Measurements from ENCODE around the gene PLA1A. TPM values are rescaled to one million over a fixed set of nuclear protein-coding genes. Genes with fewer than 3 reads are reported as not detected.
"Not testable (repeated sequence)": the region's sequence is repeated elsewhere in the genome, so short reads cannot be mapped to it uniquely, and the experiment has no call there.

Gene PLA1A
- total RNA-seq, 1 donor from 2014 or later = not detected

DNA sequence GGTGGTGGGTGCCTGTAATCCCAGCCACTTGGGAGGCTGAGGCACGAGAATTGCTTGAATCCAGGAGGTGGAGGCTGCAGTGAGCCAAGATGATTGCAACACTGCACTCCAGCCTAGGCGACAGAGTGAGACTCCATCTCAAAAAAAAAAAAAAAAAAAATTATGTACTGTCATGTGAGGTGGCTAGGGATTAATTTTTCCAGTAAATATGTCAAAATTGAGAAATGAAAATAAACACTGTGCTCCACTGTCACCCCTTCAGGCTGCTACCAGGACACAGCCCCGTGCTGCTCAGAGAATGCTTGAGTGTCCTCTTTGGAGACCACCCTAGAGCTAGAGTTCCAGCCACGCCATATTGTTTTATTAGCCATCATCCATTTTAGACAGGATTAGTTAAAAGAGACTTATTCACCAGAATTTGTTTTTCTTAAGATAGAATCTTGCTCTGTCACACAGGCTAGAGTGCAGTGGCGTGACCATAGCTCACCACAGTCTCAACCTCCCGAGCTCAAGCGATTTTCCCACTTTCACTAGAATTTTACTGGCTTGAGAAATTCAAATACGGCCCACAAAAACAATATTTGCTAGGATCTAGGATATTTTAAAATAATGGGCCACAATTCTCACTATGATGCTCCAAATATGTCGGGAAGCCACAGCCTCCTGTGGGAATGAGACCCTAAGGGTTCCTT lies 38.9 kb upstream of the PLA1A start:
- Mint-ChIP-seq H3K4me1 (peaks cover 4% of the 10 kb centered on the region), H3K27me3 (ENCODE audit: low read depth) (no peaks in the 10 kb centered on the region), H3K9me3 (peaks cover 2% of the 10 kb centered on the region), H3K27ac (ENCODE audit: unreplicated experiment) (no peak overlapping the region), H3K36me3 (ENCODE audit: low read depth) (no peaks in the 10 kb centered on the region), H3K4me3 (no peak overlapping the region)
- TF ChIP-seq, protein P1, sequence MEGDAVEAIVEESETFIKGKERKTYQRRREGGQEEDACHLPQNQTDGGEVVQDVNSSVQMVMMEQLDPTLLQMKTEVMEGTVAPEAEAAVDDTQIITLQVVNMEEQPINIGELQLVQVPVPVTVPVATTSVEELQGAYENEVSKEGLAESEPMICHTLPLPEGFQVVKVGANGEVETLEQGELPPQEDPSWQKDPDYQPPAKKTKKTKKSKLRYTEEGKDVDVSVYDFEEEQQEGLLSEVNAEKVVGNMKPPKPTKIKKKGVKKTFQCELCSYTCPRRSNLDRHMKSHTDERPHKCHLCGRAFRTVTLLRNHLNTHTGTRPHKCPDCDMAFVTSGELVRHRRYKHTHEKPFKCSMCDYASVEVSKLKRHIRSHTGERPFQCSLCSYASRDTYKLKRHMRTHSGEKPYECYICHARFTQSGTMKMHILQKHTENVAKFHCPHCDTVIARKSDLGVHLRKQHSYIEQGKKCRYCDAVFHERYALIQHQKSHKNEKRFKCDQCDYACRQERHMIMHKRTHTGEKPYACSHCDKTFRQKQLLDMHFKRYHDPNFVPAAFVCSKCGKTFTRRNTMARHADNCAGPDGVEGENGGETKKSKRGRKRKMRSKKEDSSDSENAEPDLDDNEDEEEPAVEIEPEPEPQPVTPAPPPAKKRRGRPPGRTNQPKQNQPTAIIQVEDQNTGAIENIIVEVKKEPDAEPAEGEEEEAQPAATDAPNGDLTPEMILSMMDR (conservative IDR thresholded peaks at IDR 0.05) = no peak
- no peak for DNase-seq (ENCODE audit: low read depth, low spot score)

DNA sequence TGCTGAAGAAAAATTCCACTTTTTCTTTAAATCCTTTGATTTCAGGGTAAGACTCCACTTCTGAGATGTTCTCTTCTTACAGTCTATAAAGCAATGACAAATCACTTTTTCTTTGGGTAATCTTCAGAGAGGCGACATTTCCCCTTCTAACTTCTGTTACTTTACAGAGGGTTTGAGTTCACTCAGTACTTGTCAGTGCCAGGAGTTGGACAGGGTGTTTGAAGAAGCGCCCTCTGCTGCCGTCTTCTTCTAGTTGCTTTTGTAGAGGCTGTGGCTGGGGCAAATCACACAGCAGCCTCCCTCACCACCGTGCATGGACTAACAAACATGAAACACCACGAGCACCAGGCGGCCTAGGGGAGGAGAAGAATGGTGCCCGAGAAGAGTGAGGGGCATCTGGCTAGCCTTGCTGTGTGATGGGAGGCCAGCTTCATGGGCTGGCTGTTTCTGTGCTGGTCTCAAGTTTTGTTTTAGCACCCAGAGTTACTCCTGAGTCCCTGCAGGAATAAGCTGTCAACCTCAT lies 38.2 kb upstream of the PLA1A start, which contains the start of gene CD80:
CD80 (minus strand) TSS at position 174 of the 523 bp plus-strand sequence. CDS start 1,886 bp downstream, outside the sequence.
- H3K4me1 Mint-ChIP-seq = peaks cover 4% of the 10 kb centered on the region
- TF ChIP-seq, protein P1 (conservative IDR thresholded peaks at IDR 0.05) = peak; percentile 47
- peaks cover 2% of the 10 kb centered on the region for H3K9me3 Mint-ChIP-seq
- no peak within 1 kb of the TSS for H3K4me3 Mint-ChIP-seq
- no peaks in the 10 kb centered on the region for H3K36me3 Mint-ChIP-seq (ENCODE audit: low read depth)
- no peak within 1 kb of the TSS for H3K27ac Mint-ChIP-seq (ENCODE audit: unreplicated experiment)
- H3K27me3 Mint-ChIP-seq (ENCODE audit: low read depth) = no peaks in the 10 kb centered on the region
- DNase-seq (ENCODE audit: low read depth, low spot score) = peak; percentile 14

DNA sequence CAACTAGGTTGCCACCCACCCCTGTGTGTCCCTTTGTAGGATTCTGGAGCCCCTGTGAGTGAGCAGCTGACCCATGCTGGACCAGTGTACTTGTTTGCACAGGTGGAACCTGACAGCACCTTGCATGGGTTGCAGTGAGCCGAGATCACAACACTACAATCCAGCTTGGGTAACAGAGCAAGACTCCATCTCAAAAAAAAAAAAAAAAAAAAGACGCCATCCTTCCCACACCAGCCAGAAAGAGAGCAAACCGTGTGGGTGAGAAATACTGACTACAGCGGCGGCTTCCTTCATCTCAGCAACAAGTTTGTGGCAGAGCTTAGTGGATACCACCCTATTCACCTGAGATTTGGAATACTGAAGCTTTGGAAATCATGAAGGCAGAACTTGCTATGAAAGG lies 37.5 kb upstream of the PLA1A start:
- no peak for DNase-seq (ENCODE audit: low read depth, low spot score)
- Mint-ChIP-seq H3K27me3 (ENCODE audit: low read depth) (no peaks in the 10 kb centered on the region), H3K27ac (ENCODE audit: unreplicated experiment) (no peak overlapping the region), H3K36me3 (ENCODE audit: low read depth) (no peaks in the 10 kb centered on the region), H3K4me1 (peaks cover 4% of the 10 kb centered on the region), H3K4me3 (no peak overlapping the region), H3K9me3 (peaks cover 2% of the 10 kb centered on the region)
- TF ChIP-seq, protein P1 (conservative IDR thresholded peaks at IDR 0.05) = no peak

DNA sequence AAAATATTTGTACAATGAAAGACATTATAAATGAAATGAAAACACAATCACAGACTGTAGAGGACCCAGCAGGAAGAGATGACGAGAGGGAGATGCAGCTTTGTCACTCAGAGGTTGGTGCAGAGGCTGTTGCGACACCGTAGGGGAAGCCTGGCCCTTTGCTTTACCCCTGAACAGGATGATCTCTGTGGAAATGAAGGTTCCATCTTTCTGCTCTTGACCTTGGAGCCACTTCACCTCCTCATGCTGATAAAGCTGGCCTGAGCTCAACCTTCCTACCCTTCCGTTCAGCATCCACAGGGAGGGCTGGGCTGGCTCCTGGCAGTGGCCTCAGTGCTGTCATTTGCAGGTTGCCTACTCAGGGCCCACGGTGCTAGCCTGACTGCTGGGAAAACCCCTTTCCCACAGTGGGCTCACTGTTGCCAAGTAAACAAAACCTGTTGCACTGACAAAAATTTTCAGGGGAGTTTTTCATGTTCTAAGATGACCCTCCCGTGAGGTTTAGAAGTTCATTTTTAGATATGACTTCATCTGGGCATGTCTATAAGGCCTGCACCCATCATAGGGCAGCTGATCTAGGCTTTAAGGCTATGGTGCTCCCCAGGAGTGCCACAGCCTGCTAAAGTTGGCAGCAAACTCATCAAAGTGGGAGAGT lies 35.3 kb upstream of the PLA1A start:
- Mint-ChIP-seq H3K4me3 (no peak overlapping the region), H3K9me3 (peaks cover 2% of the 10 kb centered on the region), H3K36me3 (ENCODE audit: low read depth) (no peaks in the 10 kb centered on the region), H3K27ac (ENCODE audit: unreplicated experiment) (no peak overlapping the region), H3K4me1 (peaks cover 4% of the 10 kb centered on the region), H3K27me3 (ENCODE audit: low read depth) (peaks cover 5% of the 10 kb centered on the region)
- no peak for DNase-seq (ENCODE audit: low read depth, low spot score)
- TF ChIP-seq, protein P1 (conservative IDR thresholded peaks at IDR 0.05) = no peak

DNA sequence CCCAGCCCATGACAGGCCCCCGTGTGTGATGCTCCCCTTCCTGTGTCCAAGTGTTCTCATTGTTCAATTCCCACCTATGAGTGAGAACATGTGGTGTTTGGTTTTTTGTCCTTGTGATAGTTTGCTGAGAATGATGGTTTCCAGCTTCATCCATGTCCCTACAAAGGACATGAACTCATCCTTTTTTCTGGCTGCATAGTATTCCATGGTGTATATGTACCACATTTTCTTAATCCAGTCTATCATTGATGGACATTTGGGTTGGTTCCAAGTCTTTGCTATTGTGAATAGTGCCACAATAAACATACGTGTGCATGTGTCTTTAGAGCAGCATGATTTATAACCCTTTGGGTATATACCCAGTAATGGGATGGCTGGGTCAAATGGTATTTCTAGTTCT lies 34.4 kb upstream of the PLA1A start:
- H3K4me1 Mint-ChIP-seq; H3K4me3 Mint-ChIP-seq; H3K27me3 Mint-ChIP-seq (ENCODE audit: low read depth); H3K27ac Mint-ChIP-seq (ENCODE audit: unreplicated experiment); DNase-seq (ENCODE audit: low read depth, low spot score); H3K9me3 Mint-ChIP-seq; H3K36me3 Mint-ChIP-seq (ENCODE audit: low read depth): not testable (repeated sequence)

DNA sequence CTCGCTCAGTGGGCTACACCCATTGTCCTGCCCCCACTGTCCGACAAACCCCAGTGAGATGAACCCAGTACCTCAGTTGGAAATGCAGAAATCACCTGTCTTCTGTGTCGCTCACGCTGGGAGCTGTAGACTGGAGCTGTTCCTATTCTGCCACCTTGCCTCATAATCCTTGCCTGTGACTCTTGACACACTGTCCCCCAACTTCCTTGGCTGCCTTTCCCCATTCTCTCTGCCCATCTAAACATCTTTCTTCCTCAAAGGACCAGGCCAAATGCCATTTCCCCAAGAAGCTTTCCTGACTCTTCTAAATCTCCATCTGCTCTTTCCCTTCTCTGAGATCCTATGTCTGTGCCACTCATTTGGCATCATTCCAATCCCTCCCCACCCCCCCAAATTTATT lies 28.5 kb upstream of the PLA1A start:
- no peaks in the 10 kb centered on the region for H3K4me1 Mint-ChIP-seq
- H3K27ac Mint-ChIP-seq (ENCODE audit: unreplicated experiment) = no peak overlapping the region
- H3K9me3 Mint-ChIP-seq = peaks cover 2% of the 10 kb centered on the region
- no peaks in the 10 kb centered on the region for H3K36me3 Mint-ChIP-seq (ENCODE audit: low read depth)
- no peak overlapping the region for H3K4me3 Mint-ChIP-seq
- DNase-seq (ENCODE audit: low read depth, low spot score) = no peak
- TF ChIP-seq, protein P1 (conservative IDR thresholded peaks at IDR 0.05) = no peak
- peaks cover 6% of the 10 kb centered on the region for H3K27me3 Mint-ChIP-seq (ENCODE audit: low read depth)
